ENCODE data around the gene MAP4K3.
"Not testable (repeated sequence)": the region's sequence is repeated elsewhere in the genome, so short reads cannot be mapped to it uniquely, and the experiment has no call there.

The MAP4K3 gene

DNA sequence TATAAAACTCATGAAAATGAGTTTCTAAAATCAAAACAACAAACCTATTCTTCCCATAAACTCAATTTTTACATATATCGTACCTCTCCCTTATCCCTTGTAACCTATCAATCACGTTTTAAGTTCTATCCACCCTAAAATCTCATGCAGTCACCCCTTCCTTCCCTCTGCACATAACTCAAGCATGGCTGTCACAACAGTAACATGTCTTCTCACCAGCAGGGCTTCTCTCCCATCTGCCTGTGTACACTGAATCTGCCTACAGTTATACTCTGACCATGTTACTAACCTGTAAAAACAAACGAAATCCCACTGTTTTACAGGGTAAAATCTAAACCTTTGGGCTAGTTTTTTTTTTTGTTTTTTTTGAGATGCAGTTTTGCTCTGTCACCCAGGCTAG lies 68.2 kb downstream of the MAP4K3 start:
- H3K4me3 ChIP-seq (ENCODE audit: low read depth, low read length), result no peak overlapping the region
- TF ChIP-seq, protein P1, sequence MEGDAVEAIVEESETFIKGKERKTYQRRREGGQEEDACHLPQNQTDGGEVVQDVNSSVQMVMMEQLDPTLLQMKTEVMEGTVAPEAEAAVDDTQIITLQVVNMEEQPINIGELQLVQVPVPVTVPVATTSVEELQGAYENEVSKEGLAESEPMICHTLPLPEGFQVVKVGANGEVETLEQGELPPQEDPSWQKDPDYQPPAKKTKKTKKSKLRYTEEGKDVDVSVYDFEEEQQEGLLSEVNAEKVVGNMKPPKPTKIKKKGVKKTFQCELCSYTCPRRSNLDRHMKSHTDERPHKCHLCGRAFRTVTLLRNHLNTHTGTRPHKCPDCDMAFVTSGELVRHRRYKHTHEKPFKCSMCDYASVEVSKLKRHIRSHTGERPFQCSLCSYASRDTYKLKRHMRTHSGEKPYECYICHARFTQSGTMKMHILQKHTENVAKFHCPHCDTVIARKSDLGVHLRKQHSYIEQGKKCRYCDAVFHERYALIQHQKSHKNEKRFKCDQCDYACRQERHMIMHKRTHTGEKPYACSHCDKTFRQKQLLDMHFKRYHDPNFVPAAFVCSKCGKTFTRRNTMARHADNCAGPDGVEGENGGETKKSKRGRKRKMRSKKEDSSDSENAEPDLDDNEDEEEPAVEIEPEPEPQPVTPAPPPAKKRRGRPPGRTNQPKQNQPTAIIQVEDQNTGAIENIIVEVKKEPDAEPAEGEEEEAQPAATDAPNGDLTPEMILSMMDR (IDR thresholded peaks at IDR 0.05; ENCODE audit: low read depth, low read length), result no peak
- DNase-seq (ENCODE audit: low read depth, low spot score), result no peak
- in situ Hi-C loops (cut with HindIII; ENCODE audit: low sequenced_read_pairs), result no loop called here

DNA sequence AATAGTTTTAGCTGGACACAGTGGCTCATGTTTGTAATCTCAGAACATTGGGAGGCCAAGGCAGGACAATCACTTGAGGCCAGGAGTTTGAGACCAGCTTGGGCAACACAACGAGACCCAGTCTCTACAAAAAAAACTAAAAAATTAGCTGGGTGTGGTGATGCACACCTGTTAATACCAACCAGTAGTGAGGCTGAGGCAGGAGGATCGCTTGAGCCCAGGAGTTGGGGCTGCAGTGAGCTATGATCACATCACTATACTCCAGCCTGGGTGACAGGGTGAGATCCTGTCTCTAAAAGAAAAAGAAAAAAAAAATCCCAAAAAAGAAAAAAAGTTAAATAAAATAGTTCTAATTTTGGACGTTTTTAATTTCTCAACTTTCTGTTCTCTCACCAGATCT lies 68.7 kb downstream of the MAP4K3 start:
- in situ Hi-C loops (cut with HindIII; ENCODE audit: low sequenced_read_pairs), result no loop called here
- no peak overlapping the region for H3K4me3 ChIP-seq (ENCODE audit: low read depth, low read length)
- DNase-seq (ENCODE audit: low read depth, low spot score), result no peak
- TF ChIP-seq, protein P1 (IDR thresholded peaks at IDR 0.05; ENCODE audit: low read depth, low read length), result no peak

DNA sequence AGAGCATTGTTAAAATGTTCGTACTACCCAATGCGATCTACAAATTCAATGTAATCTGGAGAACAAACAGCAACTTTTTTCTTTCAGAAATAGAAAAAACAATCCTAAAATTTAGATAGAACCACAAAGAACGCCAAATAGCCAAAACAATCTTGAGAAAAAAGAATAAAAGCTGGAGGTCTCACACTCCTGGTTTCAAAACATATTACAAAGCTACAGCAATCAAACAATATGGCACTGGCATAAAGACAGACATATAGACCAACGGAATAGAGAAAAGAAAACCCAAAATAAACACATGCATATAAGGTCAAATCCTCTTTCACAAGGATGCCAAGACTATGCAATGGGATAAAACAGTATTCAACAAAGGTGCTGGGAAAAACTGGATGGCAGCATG lies 74.5 kb downstream of the MAP4K3 start:
- in situ Hi-C loops (cut with HindIII; ENCODE audit: low sequenced_read_pairs), result no loop called here
- TF ChIP-seq, protein P1 (IDR thresholded peaks at IDR 0.05; ENCODE audit: low read depth, low read length), result no peak
- DNase-seq (ENCODE audit: low read depth, low spot score), result no peak
- no peak overlapping the region for H3K4me3 ChIP-seq (ENCODE audit: low read depth, low read length)

DNA sequence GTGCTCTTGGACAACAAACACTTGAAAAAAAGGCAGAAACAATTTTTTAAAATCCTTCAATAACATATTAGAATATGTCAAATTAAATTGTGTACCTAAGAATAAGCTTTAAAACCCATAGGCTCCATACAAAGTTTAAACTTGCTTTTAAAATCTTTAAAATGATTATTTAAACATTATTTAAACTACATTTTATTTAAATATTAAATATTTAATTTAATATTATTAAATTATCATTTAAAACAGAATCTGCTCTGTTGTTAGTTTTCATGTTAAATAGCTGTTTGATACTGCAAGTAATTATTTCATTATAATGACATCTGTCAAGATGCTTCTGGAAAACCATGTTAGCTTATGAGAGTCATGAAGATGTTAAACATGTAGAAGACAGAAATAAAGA lies 75.6 kb downstream of the MAP4K3 start:
- TF ChIP-seq, protein P1 (IDR thresholded peaks at IDR 0.05; ENCODE audit: low read depth, low read length), result no peak
- no peak for DNase-seq (ENCODE audit: low read depth, low spot score)
- H3K4me3 ChIP-seq (ENCODE audit: low read depth, low read length), result no peak overlapping the region
- in situ Hi-C loops (cut with HindIII; ENCODE audit: low sequenced_read_pairs), result no loop called here

DNA sequence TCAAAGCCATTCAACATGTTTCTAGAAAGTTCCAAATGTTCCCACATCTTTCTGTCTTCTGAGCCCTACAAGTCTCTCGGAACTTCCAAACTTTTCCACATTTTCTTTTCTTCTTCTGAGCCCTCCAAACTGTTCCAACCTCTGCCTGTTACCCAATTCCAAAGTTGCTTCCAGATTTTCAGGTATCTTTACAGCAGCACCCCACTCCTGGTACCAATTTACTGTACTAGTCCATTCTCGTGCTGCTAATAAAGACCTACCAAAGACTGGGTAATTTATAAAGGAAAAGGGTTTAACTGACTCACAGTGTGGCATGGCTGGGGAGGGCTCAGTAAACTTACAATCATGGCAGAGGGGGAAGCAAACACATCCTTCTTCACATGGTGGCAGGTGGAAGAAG lies 76.7 kb downstream of the MAP4K3 start:
- H3K4me3 ChIP-seq (ENCODE audit: low read depth, low read length); in situ Hi-C loops (cut with HindIII; ENCODE audit: low sequenced_read_pairs): not testable (repeated sequence)

DNA sequence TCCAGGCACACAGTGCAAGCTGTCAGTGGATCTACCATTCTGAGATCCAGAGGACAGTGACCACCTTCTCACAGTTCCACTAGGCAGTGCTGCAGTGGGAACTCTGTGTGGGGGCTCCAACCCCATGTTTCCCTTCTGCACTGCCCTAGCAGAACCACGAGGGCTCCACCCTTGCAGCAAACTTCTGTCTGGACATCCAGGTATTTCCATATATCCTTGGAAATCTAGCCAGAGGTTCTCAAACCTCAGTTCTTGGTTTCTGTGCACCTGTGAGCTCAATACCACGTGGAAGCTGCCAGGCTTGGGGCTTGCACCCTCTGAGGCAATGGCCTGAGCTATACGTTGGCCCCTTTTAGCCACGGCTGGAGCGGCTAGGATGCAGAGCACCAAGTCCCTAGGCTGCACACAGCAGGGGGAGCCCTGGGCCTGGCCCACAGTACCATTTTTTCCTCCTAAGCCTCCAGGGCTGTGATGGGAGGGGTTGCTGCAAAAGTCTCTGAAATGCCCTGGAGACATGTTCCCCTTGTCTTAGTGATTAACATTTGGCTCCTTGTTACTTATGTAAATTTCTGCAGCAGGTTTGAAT lies 77.5 kb downstream of the MAP4K3 start:
- TF ChIP-seq, protein P1 (IDR thresholded peaks at IDR 0.05; ENCODE audit: low read depth, low read length), result no peak
- no peak overlapping the region for H3K4me3 ChIP-seq (ENCODE audit: low read depth, low read length)
- DNase-seq (ENCODE audit: low read depth, low spot score), result no peak
- in situ Hi-C loops (cut with HindIII; ENCODE audit: low sequenced_read_pairs), result no loop called here

More for the DNA sequence above, 76.7 kb downstream of the MAP4K3 start:
- not testable (repeated sequence) for DNase-seq (ENCODE audit: low read depth, low spot score)

DNA sequence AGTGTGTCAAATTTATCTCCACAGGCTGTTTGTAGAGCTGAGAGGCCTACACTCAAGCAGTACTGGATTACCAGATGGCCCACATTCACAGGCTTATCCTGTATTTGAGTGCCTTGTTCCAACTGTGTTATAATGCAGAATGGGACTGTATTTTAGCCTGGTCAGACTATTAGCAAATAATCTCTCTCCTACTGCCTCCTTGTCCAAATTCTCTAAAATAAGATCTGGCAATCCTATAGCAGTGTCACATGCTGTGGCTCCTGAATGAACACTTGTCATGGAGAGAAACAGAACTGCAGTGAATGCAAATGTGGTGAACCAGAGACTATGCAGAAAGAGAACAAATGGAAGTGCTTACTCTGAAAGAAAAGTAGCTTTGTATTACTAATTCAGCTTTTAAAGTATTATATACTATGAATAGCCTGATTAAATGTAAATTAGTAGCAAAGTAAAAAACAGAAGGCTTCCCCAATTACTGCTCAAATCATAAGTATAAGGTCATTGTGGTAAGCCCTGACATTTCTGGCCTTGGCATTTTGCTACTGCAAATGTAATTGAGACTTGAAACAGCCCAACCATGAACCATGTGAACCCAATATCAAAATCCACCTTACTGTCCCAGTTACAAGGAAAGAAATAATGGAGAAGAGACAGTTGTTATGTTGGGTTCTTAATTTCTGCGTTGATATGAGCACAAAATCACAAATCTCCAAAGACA lies 80.0 kb downstream of the MAP4K3 start:
- DNase-seq (ENCODE audit: low read depth, low spot score), result no peak
- in situ Hi-C loops (cut with HindIII; ENCODE audit: low sequenced_read_pairs), result no loop called here
- TF ChIP-seq, protein P1 (IDR thresholded peaks at IDR 0.05; ENCODE audit: low read depth, low read length), result no peak
- no peak overlapping the region for H3K4me3 ChIP-seq (ENCODE audit: low read depth, low read length)

Data from astrocyte of the spinal cord (primary cell).